Anterior cingulate cortex (tissue), 58 donors: ENCODE results near the gene ADAMTSL3.
"Not testable (repeated sequence)": the region's sequence is repeated elsewhere in the genome, so short reads cannot be mapped to it uniquely, and the experiment has no call there.

Source experiments
- DNase-seq, 58 donors: peaks; one replicate each; lab custom pipeline; 2025; lab: John Stamatoyannopoulos, UW

The ADAMTSL3 gene

DNA sequence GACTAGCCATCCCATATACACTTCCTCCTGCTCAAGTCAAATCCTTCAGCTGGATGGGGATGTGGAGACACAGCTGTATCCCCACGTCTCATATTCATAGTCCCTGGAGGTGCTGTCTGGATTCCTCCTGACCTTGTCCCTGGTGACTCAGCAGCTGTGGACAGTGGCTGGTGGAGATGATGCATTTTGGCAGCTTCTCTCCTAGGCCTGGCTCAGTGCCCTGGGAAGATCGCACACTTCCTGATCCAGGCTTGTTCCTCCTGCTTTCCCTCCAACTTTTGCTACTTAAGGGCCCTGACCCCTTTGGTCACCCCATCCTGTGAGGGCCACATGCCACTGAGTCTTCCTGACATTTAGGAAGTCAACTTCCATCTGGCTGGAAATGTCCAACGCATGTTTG is 44.4 kb downstream of the ADAMTSL3 start:
- DNase-seq: peak in 1 of 58 donors; percentile 20

DNA sequence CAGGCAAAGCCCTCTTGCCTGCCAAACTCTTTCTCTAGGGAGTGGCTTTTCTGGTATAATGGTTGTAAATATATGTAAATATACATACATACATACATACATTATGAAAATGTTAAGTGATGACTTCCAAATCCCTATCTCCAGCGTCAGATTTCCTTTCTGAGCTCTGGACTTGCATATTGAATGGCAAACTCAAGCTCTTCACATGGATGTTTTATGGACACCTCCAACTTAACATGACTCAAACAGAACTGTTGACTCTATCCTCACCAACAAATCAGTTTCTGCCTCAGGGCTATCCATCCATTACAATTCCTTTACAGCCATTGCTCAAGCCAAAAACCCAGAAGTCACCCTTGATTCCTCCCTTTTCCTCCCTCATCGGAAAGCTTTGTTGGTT is 45.1 kb downstream of the ADAMTSL3 start:
- DNase-seq: no peak

DNA sequence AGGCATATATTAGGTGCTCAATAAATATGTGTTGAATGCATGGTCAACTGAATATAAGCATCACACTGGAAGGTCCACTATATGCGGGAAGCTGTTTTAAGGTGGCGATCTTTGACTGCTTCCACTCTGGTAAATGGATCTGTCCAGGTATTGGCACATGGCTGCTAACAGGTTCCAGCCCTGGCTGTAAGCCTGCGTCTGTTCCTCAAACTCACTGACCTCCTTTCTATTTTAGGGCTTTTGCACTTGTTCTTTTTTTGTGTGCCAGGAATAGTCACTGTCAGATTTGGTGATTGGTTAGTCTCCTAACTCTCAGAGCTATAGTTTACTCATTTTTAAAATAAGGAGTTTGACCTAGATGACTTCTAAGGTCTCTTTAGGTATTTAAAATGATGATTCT is 46.2 kb downstream of the ADAMTSL3 start:
- DNase-seq: no peak

DNA sequence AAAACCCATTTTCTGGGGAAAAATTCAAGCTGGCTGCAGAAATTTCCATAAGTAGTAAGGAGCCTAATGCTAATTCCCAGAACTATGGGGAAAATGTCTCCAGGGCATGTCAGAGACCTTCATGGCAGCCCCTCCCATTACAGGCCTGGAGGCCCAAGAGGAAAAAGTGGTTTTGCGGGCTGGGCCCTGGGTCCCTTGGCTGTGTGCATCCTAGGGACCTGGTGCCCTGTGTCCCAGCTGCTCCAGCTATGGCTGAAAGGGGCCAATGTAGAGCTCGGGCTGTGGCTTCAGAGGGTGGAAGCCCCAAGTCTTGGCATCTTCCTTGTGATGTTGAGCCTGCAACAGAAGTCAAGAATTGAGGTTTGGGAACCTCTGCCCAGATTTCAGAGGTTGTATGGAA is 48.4 kb downstream of the ADAMTSL3 start:
- not testable (repeated sequence) for DNase-seq

GRCh38 chr15:83708328-83708727 is 54.4 kb downstream of the ADAMTSL3 start:
- DNase-seq: no peak

DNA sequence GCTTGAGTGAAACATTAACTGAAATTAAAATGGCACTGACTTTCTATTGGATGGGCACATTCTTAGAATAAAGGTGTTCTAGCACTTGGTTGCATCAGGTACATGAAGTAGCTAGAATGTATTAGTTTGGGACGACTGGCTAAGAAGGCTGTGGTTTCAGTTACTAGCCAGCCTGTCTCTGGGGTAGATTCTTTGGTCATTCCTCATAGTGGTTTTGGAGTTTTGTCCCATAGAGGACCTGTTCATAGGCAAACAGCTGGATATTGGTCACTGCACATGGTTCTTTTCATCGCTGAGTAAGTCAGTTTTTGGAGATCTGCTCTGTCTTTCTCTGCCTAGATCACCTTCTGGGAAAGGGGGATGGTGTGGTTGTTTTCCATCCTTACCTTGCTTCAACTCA is 55.3 kb downstream of the ADAMTSL3 start:
- DNase-seq: no peak

DNA sequence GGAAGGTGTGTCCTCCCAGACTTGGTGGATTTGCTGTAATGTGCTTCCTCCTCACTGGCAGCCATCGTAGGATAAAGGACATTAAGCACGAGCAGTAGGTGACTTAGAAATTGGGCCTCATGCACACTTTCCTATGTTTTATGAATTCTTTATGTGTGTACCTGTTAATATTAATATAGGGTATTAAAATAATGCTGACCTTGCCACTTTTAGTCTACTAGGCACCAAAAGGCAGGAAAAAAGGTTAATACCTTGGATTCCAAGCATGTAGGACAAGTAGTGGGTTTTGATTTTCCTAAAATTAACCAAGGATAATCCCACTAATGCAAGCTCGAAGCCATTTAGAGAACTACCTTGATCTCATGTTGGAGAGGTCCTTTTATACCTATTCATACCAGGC is 55.9 kb downstream of the ADAMTSL3 start:
- no peak for DNase-seq

DNA sequence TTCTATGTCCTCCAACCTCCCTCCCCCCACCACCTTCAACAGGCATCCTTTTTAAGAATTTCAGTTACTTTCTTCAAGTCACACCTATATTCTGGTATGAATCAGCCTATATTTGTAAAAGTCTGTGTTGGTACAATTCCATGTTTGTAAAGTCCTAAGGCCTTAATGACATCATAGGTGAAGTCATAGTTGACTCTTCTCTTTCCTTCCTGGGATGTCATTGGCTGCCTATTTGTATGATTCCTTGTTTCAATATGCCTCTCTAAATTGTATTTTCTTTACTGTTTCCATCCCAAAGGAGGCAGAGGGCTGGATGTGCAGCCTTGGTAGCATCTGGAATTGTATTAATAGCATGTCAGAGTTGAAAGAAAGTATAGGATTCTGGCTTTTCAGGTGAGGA is 56.5 kb downstream of the ADAMTSL3 start:
- no peak for DNase-seq

- no peak for DNase-seq
Observed at GRCh38 chr15:83711236-83711635, 57.3 kb downstream of the ADAMTSL3 start.

DNA sequence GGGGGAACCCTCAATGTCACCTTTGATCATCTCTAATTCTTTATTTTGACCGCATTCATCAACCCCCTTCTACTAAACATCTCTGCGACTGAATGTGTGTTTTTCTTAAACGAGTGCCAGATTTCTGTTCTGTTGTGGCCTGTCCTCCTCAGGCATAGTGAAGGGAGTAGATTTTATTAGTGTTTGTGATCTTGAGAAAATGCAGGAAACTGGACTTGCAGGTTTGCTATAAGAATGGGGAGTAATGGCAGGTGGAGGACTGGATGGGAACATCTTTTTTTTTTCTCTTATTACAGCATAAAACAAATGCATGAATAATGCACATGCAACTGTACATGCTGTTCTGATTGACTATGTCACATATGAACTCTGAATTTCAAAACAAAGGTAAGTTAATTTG is 59.3 kb downstream of the ADAMTSL3 start:
- DNase-seq: no peak

GRCh38 chr15:83714939-83715628 is 61.2 kb downstream of the ADAMTSL3 start:
- DNase-seq: no peak

- DNase-seq: no peak
Observed at GRCh38 chr15:83716605-83717004, 62.7 kb downstream of the ADAMTSL3 start.

DNA sequence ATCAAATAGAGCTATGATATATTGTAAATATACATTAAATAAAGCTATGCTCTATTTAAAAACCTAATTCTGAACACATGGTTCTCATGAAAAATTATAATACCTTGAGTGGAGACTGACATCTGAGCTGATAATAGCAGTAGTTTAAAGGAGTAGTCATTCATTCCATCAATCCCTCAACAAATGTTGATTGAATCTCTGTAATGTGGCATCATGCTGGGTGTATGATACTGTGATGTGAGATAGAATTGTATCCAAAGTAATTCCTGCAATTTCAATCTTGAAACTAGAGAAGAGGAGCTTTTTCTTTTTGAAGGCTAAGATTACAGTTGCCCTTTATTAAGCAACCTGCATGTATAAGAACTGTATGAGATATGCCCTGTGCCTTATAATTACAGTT is 63.1 kb downstream of the ADAMTSL3 start:
- no peak for DNase-seq

DNA sequence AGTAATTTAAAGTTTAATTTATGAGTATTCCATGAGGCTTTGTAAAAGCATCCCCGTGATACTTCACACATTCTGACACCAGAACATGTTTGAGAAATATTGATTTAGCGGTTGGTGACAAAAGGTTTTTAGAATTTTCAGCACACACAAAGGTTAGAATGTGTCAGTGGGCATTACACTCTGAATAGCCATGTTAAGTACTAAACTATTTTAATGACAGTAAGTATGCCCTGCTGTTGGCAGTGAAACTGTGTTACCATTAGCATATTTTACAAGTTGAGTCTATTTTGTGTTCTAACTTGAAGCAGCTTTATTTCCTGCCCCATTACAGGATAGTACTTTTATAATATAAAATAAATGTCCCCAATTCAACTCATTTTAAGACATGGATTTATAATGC is 66.5 kb downstream of the ADAMTSL3 start:
- DNase-seq: peak in 1 of 58 donors; percentile 5

DNA sequence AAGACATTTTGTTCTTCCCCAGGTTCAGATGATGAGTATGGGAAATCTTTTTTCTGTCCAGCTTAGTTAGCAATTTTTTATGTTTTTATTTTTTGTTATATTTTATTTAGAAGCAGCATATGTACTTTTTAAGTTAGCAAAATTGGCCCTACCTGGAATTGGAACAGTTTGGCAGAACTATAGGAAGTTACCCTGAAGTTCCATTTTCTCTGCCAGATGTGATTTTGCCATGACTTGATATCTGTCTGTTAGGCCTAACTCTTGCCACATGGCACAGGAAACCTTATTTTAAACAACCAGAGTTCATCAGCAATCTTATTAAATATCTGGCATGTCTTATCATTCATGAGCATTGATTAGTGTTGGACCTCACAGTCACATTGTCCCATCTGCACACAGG is 67.1 kb downstream of the ADAMTSL3 start:
- DNase-seq: no peak

- DNase-seq: no peak
Observed at GRCh38 chr15:83721981-83722380, 68.1 kb downstream of the ADAMTSL3 start.

DNA sequence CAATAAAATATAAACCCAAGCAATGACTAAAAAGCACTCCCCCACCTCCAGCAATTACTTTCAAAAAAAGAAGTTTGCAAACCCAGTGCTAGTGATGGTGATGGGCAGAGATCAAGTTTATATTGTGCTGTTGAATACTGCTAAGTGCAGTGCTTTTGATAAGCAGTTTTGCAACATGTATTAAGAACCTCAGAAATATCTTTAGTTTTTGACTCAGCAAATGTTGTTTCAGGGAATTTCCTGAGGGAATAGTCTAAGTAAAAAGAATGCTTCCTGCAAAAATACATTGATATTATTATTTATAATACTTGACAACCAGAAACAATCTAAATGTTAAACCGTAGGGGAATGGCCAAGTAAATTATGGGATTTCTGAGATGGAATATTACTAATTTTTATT is 69.3 kb downstream of the ADAMTSL3 start:
- DNase-seq: no peak

DNA sequence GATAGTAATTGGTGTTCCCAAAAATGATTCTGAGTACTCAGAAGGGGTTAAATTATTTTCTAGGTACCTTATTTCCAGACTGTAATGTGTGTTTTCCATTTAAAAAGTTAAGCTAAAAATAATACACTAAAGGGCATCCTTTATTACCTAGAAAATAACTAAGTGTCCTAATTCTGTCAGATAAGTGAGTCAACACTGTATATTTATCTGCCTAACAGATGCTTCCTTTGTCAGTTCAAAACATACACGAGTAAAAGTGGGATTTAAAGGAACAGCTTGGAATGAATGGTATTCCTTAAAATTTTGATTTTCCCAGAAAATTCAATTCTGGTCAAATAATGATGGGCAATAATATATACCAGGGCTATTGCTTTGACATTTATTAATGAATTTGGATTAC is 78.3 kb downstream of the ADAMTSL3 start:
- no peak for DNase-seq

DNA sequence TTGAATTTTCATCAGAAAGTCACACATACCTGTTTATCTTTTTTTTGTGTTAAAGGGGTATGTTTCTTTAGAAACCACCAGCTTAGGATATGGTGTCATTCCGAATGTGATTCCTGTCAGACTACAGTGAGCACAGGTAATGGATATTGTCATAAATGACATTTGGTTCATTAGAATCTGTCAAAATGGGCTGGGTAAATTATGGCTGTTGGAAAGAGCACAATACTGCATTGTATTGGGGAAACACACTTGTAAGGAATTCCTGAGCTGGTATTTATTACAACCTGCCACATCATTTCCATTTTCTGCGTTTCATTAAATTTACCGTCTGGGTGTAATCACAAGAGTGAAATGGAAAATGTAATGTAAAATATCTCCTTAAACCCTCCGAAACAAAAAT is 78.8 kb downstream of the ADAMTSL3 start:
- no peak for DNase-seq

DNA sequence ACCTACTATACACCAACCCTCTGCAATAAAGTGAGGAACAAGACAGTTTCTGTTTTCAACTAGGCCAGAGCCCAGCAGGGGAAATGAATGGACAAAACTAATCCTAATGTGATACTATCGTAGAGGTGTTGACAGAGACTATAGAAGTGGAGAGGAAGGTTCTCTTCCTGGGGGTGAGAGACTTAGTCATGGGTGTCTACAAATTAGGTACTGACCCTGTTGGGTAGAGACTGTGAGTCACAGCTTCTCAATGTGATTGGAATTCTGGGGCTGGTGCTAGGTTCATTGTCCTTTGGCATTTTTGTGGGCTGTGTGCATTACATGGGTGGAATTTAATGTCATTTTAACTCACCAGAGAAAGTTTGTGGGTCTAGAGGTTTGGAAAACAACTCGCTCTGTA is 79.3 kb downstream of the ADAMTSL3 start:
- no peak for DNase-seq

- DNase-seq: no peak
Observed at GRCh38 chr15:83733691-83734090, 79.8 kb downstream of the ADAMTSL3 start.

- no peak for DNase-seq
Observed at GRCh38 chr15:83734487-83734886, 80.6 kb downstream of the ADAMTSL3 start.

DNA sequence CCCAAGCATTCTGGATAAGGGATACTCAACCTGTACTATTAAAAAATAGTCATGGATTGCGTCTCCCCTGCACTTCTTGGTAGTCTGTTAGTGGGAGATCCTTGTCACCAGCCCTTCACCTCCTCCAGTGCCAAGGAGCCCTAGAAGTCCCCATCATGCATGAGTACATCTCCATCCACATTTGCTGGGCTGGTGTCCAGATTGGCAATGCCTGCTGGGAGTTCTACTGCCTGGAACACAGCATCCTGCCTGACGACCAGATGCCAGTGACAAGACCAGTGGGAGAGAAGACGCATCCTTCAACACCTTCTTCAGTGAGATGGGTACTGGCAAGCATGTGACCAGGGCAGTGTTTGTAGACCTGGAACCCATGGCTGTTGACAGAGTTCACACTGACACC is 85.7 kb downstream of the ADAMTSL3 start:
- DNase-seq: peak in 1 of 58 donors; percentile 3
